Lower leg skin (tissue), 4 donors: ENCODE measurements around the gene RNF213. TPM values are rescaled to one million over a fixed set of nuclear protein-coding genes. Genes with fewer than 3 reads are reported as not detected.

Source experiments
- DNase-seq, 2 donors: peaks; one replicate each; pipeline ENCODE4 v3.0.0-alpha.2; 2019; ENCODE audit warnings: low spot score in 2 of 2
- H3K4me3 ChIP-seq: fragments of 200-600 bp; sonication (generic); 2 replicates; pipeline ENCODE4 v1.5.1; 2017; ENCODE audit warnings: mild to moderate bottlenecking, low read depth; ENCODE audit not compliant: poor library complexity, severe bottlenecking
- CTCF ChIP-seq, 3 donors: fragments of 450-650 bp; IDR thresholded peaks; one replicate each; pipeline ENCODE4 v1.5.1; 2016; ENCODE audit warnings: antibody characterized with exemption in 3 of 3, mild to moderate bottlenecking in 3 of 3, moderate library complexity in 2 of 3
- POLR2A ChIP-seq, 2 donors: fragments of 450-650 bp; IDR thresholded peaks; one replicate each; pipeline ENCODE4 v1.6.1; 2016 to 2017; ENCODE audit warnings: antibody characterized with exemption in 2 of 2, mild to moderate bottlenecking in 1 of 2, moderate library complexity in 1 of 2
- WGBS, 2 donors: methylation state at CpG; one replicate each; pipeline ENCODE4 v1.1.5; 2018; 5-methylcytosine and 5-hydroxymethylcytosine counted together
- intact Hi-C: fragments of 100-400 bp; cut with DNase I; formaldehyde crosslinking; loops from one replicate; pipeline ENCODE4 v1.15.0; 2023; ENCODE audit warnings: low total_unique reads
- total RNA-seq, 4 donors: library from RNA; depleted of rRNA; stranded (reverse); fragments of >200 nt; gene quantifications; one replicate each; pipeline ENCODE4 v1.1.0, GENCODE V29; 2016

RNF213 gene
- total RNA-seq, 4 donors from 2014 or later, result 48.4 to 103 (median 59.8) TPM

- TF ChIP-seq CTCF (IDR thresholded peaks at IDR 0.05) (no peak), POLR2A (IDR thresholded peaks at IDR 0.05) (no peak)
- WGBS, 2 donors, result 93 to 98% methylated on average over 6 of the region's 6 CpGs
- no peak overlapping the region for H3K4me3 ChIP-seq
- peak in 1 of 2 donors; percentile 79 for DNase-seq
- intact Hi-C loops, result no loop called here
Measured at GRCh38 chr17:80318166-80318565, 57.5 kb downstream of the RNF213 start.

- WGBS, 2 donors, result 85 to 88% methylated on average over 19 to 22 of the region's 22 CpGs
- DNase-seq, result peak in 1 of 2 donors; percentile 68
- no peak for TF ChIP-seq CTCF (IDR thresholded peaks at IDR 0.05)
- no peak for TF ChIP-seq POLR2A (IDR thresholded peaks at IDR 0.05)
- intact Hi-C loops, result no loop called here
- no peak overlapping the region for H3K4me3 ChIP-seq
Measured at GRCh38 chr17:80319262-80319998, 58.8 kb downstream of the RNF213 start.

GRCh38 chr17:80319999-80320344, 59.3 kb downstream of the RNF213 start:
- H3K4me3 ChIP-seq, result no peak overlapping the region
- no peak for DNase-seq
- intact Hi-C loops, result no loop called here
- WGBS, 2 donors, result 77 to 89% methylated on average over 4 of the region's 4 CpGs
- TF ChIP-seq CTCF (IDR thresholded peaks at IDR 0.05) (no peak), POLR2A (IDR thresholded peaks at IDR 0.05) (no peak)

GRCh38 chr17:80320496-80320895, 59.8 kb downstream of the RNF213 start:
- no peak for TF ChIP-seq POLR2A (IDR thresholded peaks at IDR 0.05)
- no peak for TF ChIP-seq CTCF (IDR thresholded peaks at IDR 0.05)
- H3K4me3 ChIP-seq, result no peak overlapping the region
- peak in 1 of 2 donors; percentile 59 for DNase-seq
- intact Hi-C loops, result no loop called here
- 97% methylated on average over 15 of the region's 15 CpGs for WGBS, 2 donors

GRCh38 chr17:80322864-80323263, 62.2 kb downstream of the RNF213 start:
- H3K4me3 ChIP-seq, result no peak overlapping the region
- 92 to 96% methylated on average over 1 of the region's 1 CpG for WGBS, 2 donors
- intact Hi-C loops, result no loop called here
- TF ChIP-seq POLR2A (IDR thresholded peaks at IDR 0.05), result no peak
- TF ChIP-seq CTCF (IDR thresholded peaks at IDR 0.05), result no peak
- no peak for DNase-seq

- TF ChIP-seq POLR2A (IDR thresholded peaks at IDR 0.05) (no peak), CTCF (IDR thresholded peaks at IDR 0.05) (no peak)
- intact Hi-C loops, result no loop called here
- no peak for DNase-seq
- no peak overlapping the region for H3K4me3 ChIP-seq
- 93 to 94% methylated on average over 3 of the region's 3 CpGs for WGBS, 2 donors
Measured at GRCh38 chr17:80323982-80324381, 63.3 kb downstream of the RNF213 start.
